ENCODE data around the gene MYL9.

MYL9 gene

GRCh38 chr20:36528176-36528874 is 13.0 kb upstream of the MYL9 start:
- no peak for TF ChIP-seq CTCF (IDR thresholded peaks at IDR 0.05)

- TF ChIP-seq CTCF (IDR thresholded peaks at IDR 0.05) = no peak
Measured at GRCh38 chr20:36528875-36529417, 12.4 kb upstream of the MYL9 start.

- no peak for TF ChIP-seq CTCF (IDR thresholded peaks at IDR 0.05)
Measured at GRCh38 chr20:36532388-36532787, 8.9 kb upstream of the MYL9 start.

GRCh38 chr20:36532822-36533221 is 8.5 kb upstream of the MYL9 start:
- no peak for TF ChIP-seq CTCF (IDR thresholded peaks at IDR 0.05)

- no peak for TF ChIP-seq CTCF (IDR thresholded peaks at IDR 0.05)
Measured at GRCh38 chr20:36538026-36538722, 3.1 kb upstream of the MYL9 start.

GRCh38 chr20:36540551-36541211 is 638 bp upstream of the MYL9 start:
- no peak for TF ChIP-seq CTCF (IDR thresholded peaks at IDR 0.05)

- peak; percentile 20; the same call in 1 of the 2 replicates for TF ChIP-seq CTCF (IDR thresholded peaks at IDR 0.05)
Measured at GRCh38 chr20:36541768-36542488, 609 bp downstream of the MYL9 start.

All from LNCAP (cell line).